ENCODE results near the gene ANKRD39. TPM values are rescaled to one million over a fixed set of nuclear protein-coding genes. Genes with fewer than 3 reads are reported as not detected.
A peak's percentile ranks its signal among the peaks of the same experiment; 100 is the strongest.

The ANKRD39 gene
- total RNA-seq, 1 donor = 4.7 TPM

DNA sequence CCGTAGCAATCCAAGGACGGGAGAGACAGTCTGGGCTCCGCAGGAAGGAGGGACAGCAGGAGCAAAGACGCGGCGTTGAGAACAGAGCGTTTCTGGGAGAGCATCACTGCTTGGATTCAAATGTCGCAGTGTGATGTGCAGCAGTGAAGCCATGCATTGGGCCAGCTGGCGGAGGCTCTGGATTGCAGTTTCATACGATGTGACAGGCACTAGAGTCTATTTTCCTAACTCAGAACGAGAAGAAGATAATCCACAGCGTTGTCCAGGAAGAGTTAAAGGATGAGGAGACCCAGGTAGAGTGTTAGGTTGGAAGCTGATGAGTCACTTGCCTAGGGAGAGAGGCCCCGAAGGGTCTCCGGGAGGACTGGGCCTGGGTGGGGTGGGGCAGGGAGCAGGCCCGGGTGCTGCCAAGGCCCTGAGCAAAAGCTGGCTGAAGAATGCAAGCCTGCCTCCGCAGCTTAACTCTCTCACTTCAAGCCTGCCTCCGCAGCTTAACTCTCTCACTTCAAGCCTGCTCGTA lies 29.7 kb upstream of the ANKRD39 start:
- H3K4me3 ChIP-seq (ENCODE audit: low read depth, low read length) = no peak overlapping the region
- peak; percentile 14 for DNase-seq (ENCODE audit: low read depth)
- TF ChIP-seq CTCF (IDR thresholded peaks at IDR 0.05; ENCODE audit: insufficient read depth, low read depth, low read length) = no peak

GRCh38 chr2:96885432-96886347 lies 27.9 kb upstream of the ANKRD39 start:
- H3K4me3 ChIP-seq (ENCODE audit: low read depth, low read length) = no peak overlapping the region
- DNase-seq (ENCODE audit: low read depth) = no peak
- TF ChIP-seq CTCF (IDR thresholded peaks at IDR 0.05; ENCODE audit: insufficient read depth, low read depth, low read length) = no peak

DNA sequence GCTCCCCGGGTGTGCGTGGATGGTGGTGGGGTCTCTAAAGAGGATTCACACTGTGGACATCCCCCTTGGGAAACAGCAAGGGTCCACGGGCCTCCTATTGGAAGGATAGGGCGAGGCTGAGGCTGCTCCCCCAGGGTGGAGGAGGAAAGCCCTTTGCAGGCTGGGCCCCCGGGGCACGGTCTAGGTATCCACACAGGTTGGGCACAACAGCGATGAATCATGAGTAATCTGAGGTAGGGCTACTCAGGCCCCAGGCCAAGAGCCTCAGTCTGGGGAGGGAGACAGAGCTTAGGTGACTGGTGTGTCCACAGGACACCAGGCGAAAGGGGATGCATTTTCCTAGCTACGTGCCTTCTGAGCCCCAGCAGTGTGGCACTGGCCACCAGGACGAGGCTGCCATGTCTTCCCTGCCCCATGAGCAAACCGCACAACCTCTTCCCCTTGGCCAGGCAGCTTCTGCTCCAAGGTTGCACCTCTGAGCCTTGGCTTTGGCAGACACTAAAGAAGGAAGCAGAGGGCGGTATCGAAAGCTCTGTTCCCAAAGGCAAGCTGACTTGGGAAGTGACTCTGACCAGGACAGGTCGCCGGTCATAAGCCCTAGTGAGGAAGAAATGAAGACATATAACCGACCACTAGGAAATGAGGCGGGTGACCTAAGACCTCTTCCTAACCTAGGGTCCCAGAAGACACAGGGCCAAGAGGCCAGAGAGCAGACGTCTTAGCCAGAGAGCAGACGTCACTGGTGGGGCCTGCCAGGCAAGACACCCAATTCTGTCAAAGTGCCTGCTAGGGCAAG lies 26.7 kb upstream of the ANKRD39 start:
- no peak for DNase-seq (ENCODE audit: low read depth)
- TF ChIP-seq CTCF (IDR thresholded peaks at IDR 0.05; ENCODE audit: insufficient read depth, low read depth, low read length) = no peak

GRCh38 chr2:96883306-96883705 lies 25.5 kb upstream of the ANKRD39 start:
- no peak for TF ChIP-seq CTCF (IDR thresholded peaks at IDR 0.05; ENCODE audit: insufficient read depth, low read depth, low read length)
- no peak for DNase-seq (ENCODE audit: low read depth)
- no peak overlapping the region for H3K4me3 ChIP-seq (ENCODE audit: low read depth, low read length)

More for the DNA sequence above, 26.7 kb upstream of the ANKRD39 start:
- H3K4me3 ChIP-seq (ENCODE audit: low read depth, low read length) = no peak overlapping the region

DNA sequence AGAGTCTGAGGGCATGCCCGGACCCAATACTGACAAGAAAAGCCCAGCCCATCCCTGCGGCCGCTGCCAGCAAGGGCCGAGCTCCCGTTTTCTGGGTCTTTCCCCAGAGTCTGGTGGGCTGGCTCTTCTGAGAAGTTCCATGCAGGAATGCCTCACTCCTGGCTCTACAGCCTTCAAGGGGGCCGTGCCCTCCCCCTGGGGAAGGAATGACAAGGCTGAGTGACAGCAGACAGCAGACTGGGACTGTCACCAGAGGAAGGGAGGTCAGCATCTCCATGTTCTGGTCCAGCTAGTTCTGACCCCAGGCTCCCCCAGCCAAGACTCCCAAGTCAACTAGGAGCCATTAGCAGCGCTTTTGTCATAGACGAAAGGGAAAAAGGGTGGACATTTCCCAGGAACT lies 25.1 kb upstream of the ANKRD39 start:
- no peak for TF ChIP-seq CTCF (IDR thresholded peaks at IDR 0.05; ENCODE audit: insufficient read depth, low read depth, low read length)
- DNase-seq (ENCODE audit: low read depth) = no peak

DNA sequence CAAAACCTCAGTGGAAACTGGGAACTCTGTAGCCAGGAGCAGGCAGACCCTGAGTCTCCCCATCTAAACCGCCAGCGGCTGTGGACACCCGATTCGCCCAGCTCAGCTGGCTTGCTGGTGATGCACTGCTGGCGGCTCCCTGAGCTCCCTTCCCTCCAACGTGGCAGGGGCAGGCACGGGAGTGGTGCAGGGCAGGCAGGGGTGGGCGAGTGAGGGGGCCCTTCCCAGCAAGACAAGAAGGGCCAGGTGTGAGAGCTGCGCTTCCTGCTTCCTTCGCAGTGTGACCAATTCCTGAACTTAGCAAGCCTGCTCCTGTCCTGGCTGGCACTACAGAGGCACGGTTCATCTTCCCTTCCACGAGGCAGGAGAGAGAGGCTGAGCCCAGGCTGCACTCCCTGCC lies 24.4 kb upstream of the ANKRD39 start:
- H3K4me3 ChIP-seq (ENCODE audit: low read depth, low read length) = no peak overlapping the region
- DNase-seq (ENCODE audit: low read depth) = no peak
- no peak for TF ChIP-seq CTCF (IDR thresholded peaks at IDR 0.05; ENCODE audit: insufficient read depth, low read depth, low read length)

More for the DNA sequence above, 25.1 kb upstream of the ANKRD39 start:
- H3K4me3 ChIP-seq (ENCODE audit: low read depth, low read length) = no peak overlapping the region
